ENCODE results near the gene PACS2.

PACS2 gene

DNA sequence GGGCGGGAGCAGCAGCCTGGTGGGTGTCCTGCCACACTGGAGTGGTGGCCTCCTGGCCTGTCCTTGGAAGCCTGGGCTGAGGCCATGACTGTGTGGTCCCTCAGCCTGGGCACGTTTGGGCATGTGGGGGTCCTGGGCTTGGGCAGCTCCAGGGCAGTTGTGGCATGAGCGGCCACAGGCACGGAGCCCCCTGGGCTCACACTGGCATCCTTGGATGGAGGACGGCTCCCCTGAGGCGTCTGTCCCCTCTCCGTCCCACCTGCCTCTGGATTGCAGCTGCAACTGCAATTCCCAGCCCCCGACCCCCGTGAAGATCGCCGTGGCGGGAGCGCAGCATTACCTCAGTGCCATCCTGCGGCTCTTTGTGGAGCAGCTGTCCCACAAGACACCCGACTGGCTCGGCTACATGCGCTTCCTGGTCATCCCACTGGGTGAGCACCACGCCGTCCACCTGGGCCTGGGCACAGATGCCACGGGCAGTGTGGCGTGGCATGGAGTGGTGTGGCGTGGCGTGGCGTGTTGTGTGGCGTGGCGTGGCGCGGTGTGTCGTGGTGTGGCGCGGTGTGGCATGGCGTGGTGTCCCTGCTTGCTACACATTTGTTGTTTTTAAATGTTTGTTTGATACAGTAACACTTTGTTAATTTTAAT, 68.7 kb downstream of the PACS2 start:
- no peak overlapping the region for H2AFZ ChIP-seq (ENCODE audit: low read depth, low read length)
- no peaks in the 10 kb centered on the region for H3K27me3 ChIP-seq (ENCODE audit: insufficient read depth, low read length)
- H3K9me3 ChIP-seq (ENCODE audit: low read length) = no peaks in the 10 kb centered on the region
- peaks cover 50% of the 10 kb centered on the region for H3K36me3 ChIP-seq (ENCODE audit: insufficient read depth, low read length)
- no peaks in the 10 kb centered on the region for H3K4me1 ChIP-seq (ENCODE audit: insufficient read depth, low read length)
- H3K4me3 ChIP-seq (ENCODE audit: low read length) = no peak overlapping the region

DNA sequence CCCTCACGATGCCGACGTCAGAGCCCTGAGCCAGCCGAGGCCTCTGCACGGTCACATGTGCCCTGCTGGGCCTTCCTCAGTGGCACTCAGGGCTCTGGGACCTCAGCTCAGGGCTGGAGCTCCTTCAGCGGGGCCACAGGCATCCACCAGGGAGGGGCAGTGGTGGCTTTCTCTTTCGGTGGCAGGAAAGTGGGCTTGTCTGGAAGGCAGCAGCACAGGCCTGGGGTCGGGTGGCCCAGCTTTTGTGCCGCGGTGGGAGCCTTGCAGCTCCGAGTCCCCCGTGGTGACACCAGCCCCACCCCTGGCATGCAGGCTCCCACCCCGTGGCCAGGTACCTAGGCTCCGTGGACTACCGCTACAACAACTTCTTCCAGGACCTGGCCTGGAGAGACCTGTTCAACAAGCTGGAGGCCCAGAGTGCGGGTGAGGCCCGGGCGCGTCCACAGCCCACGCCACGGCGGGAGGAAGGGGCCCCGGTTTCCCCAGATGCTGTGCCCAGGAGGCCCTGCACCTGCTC, 69.6 kb downstream of the PACS2 start:
- Histone ChIP-seq H3K4me3 (ENCODE audit: low read length) (no peak overlapping the region), H3K36me3 (ENCODE audit: insufficient read depth, low read length) (peaks cover 48% of the 10 kb centered on the region), H3K4me1 (ENCODE audit: insufficient read depth, low read length) (no peaks in the 10 kb centered on the region), H3K9me3 (ENCODE audit: low read length) (no peaks in the 10 kb centered on the region), H3K27me3 (ENCODE audit: insufficient read depth, low read length) (no peaks in the 10 kb centered on the region), H2AFZ (ENCODE audit: low read depth, low read length) (no peak overlapping the region)

DNA sequence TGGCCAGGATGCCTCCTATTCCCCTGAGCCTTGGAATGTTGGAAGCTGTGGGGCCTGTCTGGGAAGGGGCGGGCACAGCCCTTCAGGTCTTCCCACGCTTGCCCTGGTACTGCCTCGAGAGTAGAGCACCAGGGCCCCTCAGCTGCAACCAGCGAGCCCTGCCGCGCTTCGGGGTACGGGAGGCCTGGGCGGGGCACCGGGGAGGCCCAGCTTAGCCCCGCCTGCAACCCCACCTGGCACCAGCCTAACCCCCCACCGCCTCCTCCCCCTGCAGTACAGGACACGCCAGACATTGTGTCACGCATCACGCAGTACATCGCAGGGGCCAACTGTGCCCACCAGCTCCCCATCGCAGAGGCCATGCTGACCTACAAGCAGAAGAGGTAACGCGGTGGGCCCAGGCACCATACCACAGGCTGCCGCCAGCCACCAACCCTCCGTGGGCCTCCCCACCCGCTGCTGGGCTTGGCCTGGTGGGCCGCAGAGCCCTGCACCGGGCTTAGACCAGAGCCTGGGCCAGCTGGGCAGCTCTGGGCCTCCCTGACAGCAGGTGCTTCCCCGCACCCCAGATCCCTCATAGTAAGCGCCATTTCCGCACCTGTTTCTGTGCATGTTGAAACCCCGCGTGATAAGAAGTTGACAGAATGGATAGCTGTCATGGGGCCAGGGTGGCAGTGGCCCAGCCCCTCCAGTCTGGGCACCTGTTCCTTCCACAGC, 70.2 kb downstream of the PACS2 start:
- no peak overlapping the region for H3K4me3 ChIP-seq (ENCODE audit: low read length)
- H3K27me3 ChIP-seq (ENCODE audit: insufficient read depth, low read length) = no peaks in the 10 kb centered on the region
- H3K36me3 ChIP-seq (ENCODE audit: insufficient read depth, low read length) = peaks cover 48% of the 10 kb centered on the region
- H2AFZ ChIP-seq (ENCODE audit: low read depth, low read length) = no peak overlapping the region
- no peaks in the 10 kb centered on the region for H3K4me1 ChIP-seq (ENCODE audit: insufficient read depth, low read length)
- no peaks in the 10 kb centered on the region for H3K9me3 ChIP-seq (ENCODE audit: low read length)

DNA sequence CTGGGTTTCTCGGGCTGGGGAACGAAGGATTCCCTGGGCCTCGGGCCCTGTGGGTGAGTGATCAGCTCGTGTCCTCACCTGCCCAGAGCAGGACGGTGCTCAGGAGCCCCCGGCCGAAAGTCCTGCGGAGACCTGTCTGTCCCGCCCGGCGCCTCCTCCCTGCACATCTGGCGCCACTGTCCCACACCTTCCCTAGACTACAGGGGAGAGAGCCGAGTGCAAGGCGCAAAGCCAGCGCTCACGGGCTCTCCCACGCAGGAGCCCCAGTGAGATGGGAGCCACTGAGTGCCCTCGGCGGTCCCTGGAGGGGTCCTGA, 70.7 kb downstream of the PACS2 start:
- no peaks in the 10 kb centered on the region for H3K27me3 ChIP-seq (ENCODE audit: insufficient read depth, low read length)
- H3K36me3 ChIP-seq (ENCODE audit: insufficient read depth, low read length) = peaks cover 45% of the 10 kb centered on the region
- no peaks in the 10 kb centered on the region for H3K9me3 ChIP-seq (ENCODE audit: low read length)
- H2AFZ ChIP-seq (ENCODE audit: low read depth, low read length) = no peak overlapping the region
- H3K4me1 ChIP-seq (ENCODE audit: insufficient read depth, low read length) = no peaks in the 10 kb centered on the region
- H3K4me3 ChIP-seq (ENCODE audit: low read length) = no peak overlapping the region

DNA sequence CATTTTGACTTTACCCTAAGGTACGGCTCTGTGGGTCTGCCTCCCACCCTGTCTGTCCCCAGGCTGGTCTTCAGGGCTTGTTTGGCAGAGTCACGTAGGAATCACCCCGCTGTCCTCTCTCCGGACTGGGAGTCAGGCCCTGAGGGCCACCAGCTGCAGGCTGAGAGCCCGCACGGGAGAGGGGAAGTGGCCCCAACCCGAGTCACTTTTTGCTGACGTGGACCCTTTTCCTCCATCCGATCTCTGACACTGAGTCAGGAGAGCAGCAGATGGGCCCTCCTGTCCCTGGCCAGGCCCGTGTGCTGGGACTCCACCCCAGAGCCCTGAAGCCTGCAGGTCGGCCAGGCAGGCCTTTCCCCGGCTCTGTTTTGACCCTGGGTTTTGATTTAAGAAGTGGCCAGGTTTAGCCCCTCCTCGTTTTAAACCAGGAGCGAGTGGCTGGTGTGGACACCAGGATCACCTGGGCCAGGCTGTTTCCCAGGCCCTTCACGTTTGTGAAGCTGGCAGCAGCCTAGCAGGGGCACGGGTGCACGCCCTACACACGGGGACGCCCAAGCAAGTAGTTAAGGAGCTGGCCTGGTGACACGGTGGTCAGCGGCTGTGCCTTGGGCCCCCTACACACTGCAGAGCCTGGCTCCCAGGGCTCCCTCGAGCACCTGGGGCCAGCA, 71.3 kb downstream of the PACS2 start:
- Histone ChIP-seq H3K9me3 (ENCODE audit: low read length) (no peaks in the 10 kb centered on the region), H3K4me1 (ENCODE audit: insufficient read depth, low read length) (no peaks in the 10 kb centered on the region), H3K36me3 (ENCODE audit: insufficient read depth, low read length) (peaks cover 45% of the 10 kb centered on the region)

DNA sequence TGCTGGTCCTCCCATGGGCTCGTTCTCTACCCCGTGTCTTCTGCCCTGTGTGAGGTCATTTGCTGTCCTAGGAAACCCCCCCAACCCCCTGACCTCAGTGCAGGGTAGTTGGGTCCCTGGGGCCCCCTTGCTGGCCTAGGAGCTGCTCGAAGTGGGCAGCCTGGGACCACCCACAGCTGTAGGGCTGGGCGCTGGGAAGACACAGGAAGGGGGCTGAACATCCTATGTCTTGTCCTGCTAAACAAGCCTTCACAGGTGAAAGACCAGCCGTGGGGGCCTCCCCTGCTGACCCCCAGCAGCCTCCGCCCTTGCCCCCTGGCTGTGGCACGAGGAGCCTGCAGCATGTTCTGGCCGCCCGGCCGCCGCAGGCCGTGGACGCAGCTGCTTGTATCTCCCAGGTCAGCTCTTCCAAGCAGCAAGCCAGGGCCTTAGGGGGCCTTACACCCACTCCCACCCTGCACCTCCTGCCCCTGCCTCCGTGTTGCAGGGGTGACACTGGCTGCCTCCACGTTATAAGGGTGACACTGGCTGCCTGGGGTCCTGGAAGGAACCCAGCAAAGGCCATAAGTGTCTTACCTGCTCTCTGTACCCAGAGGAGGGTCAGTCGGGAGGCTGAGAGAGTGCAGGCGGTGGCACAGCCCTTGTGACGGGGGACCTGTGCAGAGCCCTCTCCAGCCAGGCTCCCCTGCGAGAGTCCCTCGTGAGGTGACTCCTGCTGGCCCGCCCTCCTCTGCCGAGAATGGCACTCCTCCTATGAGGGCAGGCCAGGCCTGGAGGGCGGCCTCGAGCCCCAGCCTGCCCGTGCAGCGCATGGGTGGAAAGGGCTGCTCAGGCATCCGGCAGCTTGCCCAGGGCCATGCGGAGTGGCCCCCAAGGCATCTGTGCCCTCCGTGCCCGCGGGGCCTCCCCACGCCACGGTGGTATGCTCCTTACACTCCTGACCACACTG, 72.3 kb downstream of the PACS2 start:
- Histone ChIP-seq H3K9me3 (ENCODE audit: low read length) (no peaks in the 10 kb centered on the region), H2AFZ (ENCODE audit: low read depth, low read length) (no peak overlapping the region), H3K36me3 (ENCODE audit: insufficient read depth, low read length) (peaks cover 42% of the 10 kb centered on the region), H3K4me3 (ENCODE audit: low read length) (no peak overlapping the region), H3K27me3 (ENCODE audit: insufficient read depth, low read length) (no peaks in the 10 kb centered on the region), H3K4me1 (ENCODE audit: insufficient read depth, low read length) (no peaks in the 10 kb centered on the region)

More for the DNA sequence above, 71.3 kb downstream of the PACS2 start:
- H2AFZ ChIP-seq (ENCODE audit: low read depth, low read length) = no peak overlapping the region
- no peaks in the 10 kb centered on the region for H3K27me3 ChIP-seq (ENCODE audit: insufficient read depth, low read length)
- no peak overlapping the region for H3K4me3 ChIP-seq (ENCODE audit: low read length)

DNA sequence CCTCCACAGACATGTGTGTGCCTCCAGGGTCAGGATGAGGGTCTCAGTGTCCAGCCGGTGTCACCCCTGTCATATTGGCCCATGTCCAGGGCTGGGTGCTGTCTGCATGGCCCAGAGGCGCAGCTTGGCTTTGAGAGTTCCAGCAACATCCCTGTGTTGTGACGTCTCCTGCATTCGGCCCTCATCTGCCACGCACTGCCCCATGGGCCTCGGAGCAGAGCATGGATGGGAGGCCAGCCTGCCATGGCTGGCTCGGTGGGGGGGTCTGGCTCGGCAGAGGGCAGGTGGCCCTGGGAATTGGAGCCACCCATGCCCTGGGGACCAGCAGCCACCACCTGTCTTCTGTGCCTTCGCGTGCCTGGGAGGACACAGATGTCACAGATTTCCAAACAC, 73.0 kb downstream of the PACS2 start:
- Histone ChIP-seq H3K36me3 (ENCODE audit: insufficient read depth, low read length) (peaks cover 38% of the 10 kb centered on the region), H3K27me3 (ENCODE audit: insufficient read depth, low read length) (no peaks in the 10 kb centered on the region), H3K9me3 (ENCODE audit: low read length) (no peaks in the 10 kb centered on the region)

DNA sequence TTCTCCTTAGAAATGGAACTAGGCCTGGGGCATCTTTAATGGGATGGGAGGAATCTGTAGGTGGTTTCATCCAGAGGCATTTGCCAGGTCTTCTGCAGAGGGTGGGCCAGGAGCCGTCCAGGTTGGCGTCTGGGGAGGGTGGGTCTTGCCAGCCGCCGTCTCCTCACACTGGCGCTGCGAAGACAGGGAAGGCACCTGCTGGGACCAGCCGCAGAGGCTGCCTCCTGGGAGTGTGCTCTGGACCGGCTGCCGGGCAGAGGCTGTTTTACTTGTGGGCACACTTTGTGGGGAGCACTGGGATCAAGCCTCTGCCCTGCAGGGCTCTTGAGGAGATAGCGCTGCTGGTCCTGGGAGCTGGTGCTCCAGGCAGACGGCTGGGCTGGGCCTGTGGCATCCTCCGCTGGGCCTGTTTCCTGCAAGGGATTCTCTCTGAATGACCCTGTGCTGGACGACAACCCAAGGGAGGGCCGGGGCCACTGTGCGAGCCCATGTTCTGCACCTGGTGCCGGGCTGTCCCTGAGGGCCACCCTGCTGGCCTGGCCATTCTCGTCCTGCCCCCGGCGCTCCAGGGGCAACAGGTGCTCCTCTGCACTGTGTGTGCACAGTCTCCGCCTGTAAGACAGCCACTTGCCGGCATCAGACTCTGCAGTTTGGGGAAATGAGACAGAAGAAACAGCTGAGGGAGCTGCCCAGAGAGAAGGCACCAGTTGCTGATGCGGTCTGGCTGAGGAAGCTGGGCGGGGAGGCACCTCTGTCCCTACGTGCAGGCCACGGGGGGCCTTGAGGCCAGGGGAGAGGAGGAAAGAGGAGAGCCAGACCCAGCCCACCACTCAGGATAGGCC, 73.8 kb downstream of the PACS2 start:
- Histone ChIP-seq H2AFZ (ENCODE audit: low read depth, low read length) (no peak overlapping the region), H3K36me3 (ENCODE audit: insufficient read depth, low read length) (peaks cover 30% of the 10 kb centered on the region), H3K27me3 (ENCODE audit: insufficient read depth, low read length) (no peaks in the 10 kb centered on the region), H3K4me3 (ENCODE audit: low read length) (no peak overlapping the region), H3K4me1 (ENCODE audit: insufficient read depth, low read length) (no peaks in the 10 kb centered on the region), H3K9me3 (ENCODE audit: low read length) (no peaks in the 10 kb centered on the region)

More for the DNA sequence above, 73.0 kb downstream of the PACS2 start:
- no peak overlapping the region for H3K4me3 ChIP-seq (ENCODE audit: low read length)
- no peak overlapping the region for H2AFZ ChIP-seq (ENCODE audit: low read depth, low read length)
- H3K4me1 ChIP-seq (ENCODE audit: insufficient read depth, low read length) = no peaks in the 10 kb centered on the region

DNA sequence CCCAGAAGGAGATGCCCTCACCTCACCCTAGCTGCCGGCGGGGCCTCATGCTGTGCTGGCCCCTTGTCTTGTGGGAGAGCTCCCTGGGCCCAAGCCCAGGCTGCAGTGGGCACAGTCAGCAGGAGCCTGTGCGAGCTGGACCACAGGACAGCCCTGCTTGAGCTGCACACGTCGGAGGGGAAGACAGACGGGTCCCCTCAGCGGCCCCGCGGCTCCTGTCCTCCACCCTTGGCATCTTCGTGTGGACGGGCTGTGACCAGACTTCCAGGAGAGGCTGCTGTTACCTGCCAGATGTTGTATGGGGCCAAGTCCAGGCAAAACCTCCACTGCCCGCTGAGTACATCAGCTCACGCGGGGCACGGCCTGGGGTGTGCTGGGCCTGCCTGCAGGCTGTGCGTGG, 74.4 kb downstream of the PACS2 start:
- Histone ChIP-seq H3K36me3 (ENCODE audit: insufficient read depth, low read length) (peaks cover 23% of the 10 kb centered on the region), H3K27me3 (ENCODE audit: insufficient read depth, low read length) (no peaks in the 10 kb centered on the region), H3K4me3 (ENCODE audit: low read length) (no peak overlapping the region), H3K9me3 (ENCODE audit: low read length) (no peaks in the 10 kb centered on the region), H2AFZ (ENCODE audit: low read depth, low read length) (no peak overlapping the region), H3K4me1 (ENCODE audit: insufficient read depth, low read length) (no peaks in the 10 kb centered on the region)

DNA sequence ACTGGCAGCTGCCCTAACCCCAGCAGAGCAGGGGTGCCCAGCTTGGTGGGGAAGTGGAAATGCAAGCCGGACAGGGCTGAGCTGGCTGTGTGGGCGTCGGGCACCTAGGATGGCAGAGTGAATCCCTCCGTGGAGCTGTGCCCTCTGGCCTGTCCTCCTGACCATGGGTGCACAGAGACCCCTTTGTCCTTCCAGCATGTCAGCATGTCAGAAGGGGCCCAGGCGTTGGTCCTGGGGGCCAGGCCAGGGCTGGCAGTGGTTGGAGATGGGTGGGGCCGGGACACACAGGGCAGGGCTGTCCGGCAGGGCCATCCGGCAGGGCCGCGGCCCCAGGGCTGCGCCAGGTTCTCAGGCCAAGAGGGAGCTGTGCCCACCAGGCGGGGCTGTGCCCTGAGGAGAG, 75.0 kb downstream of the PACS2 start:
- H3K9me3 ChIP-seq (ENCODE audit: low read length) = no peaks in the 10 kb centered on the region
- H3K4me1 ChIP-seq (ENCODE audit: insufficient read depth, low read length) = no peaks in the 10 kb centered on the region
- no peak overlapping the region for H2AFZ ChIP-seq (ENCODE audit: low read depth, low read length)
- peaks cover 22% of the 10 kb centered on the region for H3K36me3 ChIP-seq (ENCODE audit: insufficient read depth, low read length)
- no peak overlapping the region for H3K4me3 ChIP-seq (ENCODE audit: low read length)
- no peaks in the 10 kb centered on the region for H3K27me3 ChIP-seq (ENCODE audit: insufficient read depth, low read length)

DNA sequence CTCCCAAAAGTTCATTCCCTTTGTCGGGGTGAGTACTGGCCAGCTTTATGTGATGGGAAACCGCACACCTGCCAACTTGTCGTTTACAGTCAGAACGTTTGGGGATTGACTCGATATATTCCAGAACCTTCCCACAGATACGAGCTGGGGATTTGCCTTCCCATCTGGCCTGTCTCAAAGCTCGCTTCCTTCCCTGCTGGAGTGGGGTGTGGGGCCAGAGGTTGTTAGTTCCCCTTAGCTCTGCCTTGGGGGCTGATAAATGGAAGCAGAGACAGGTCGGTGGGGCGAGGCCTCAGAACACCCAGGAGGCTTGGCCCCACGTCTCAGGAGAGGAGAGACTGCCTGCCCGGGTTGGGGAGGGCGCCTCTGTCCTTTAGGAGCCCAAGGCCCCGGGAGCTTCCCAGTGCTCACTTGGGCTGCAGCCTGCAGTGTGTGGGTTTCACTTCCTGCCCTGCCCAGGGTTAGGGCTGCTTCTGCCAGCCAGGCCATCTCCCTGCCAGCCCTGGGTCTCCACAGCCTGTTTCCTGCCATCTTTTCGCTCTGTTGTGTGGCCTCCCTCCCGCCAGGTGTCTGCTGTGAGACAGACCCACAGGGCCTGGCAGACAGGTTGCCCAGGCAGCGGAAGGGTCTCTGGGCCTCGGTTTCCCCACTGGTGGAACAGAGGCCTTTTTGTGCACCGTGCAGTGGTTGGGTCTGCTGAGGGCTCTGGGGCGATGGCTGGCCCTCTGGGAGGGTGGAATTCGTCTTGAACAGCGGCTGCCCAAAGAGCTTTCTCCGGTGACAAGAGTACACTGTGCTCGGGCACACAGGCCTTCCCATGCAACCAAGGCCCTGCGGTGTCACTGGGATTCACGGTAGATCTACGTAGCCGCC, 75.7 kb downstream of the PACS2 start:
- no peak overlapping the region for H2AFZ ChIP-seq (ENCODE audit: low read depth, low read length)
- H3K27me3 ChIP-seq (ENCODE audit: insufficient read depth, low read length) = no peaks in the 10 kb centered on the region
- H3K4me1 ChIP-seq (ENCODE audit: insufficient read depth, low read length) = no peaks in the 10 kb centered on the region
- no peak overlapping the region for H3K4me3 ChIP-seq (ENCODE audit: low read length)
- peaks cover 17% of the 10 kb centered on the region for H3K36me3 ChIP-seq (ENCODE audit: insufficient read depth, low read length)
- H3K9me3 ChIP-seq (ENCODE audit: low read length) = no peaks in the 10 kb centered on the region
